ENCODE measurements around the gene TET3. TPM values are rescaled to one million over a fixed set of nuclear protein-coding genes. Genes with fewer than 3 reads are reported as not detected.
A peak's percentile ranks its signal among the peaks of the same experiment; 100 is the strongest.

TET3 gene
- total RNA-seq, 1 donor from 2014 or later: 6.2 TPM

DNA sequence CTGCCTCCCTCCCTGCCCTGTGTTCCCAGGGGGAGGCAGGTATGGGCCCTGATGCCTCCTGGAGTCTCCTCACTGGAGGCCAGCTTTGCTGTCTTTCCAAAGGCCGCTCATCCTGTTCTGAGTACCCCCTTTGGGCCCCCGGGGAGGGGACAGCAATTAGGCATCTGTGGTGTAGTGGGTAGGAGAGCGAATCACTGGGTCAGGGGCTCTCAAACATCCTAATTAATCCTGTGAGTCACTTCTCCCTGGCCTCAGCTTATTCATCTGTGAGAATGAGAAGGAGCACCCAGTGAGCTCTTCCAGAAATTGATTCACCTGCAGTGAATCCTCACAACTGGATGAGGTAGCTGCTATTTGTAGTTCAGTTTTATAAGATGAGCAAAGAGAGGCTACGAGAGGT is 16.4 kb downstream of the TET3 start:
- Histone ChIP-seq H3K4me1 (peaks cover 46% of the 10 kb centered on the region), H3K9me3 (ENCODE audit: low read depth) (no peaks in the 10 kb centered on the region), H3K27me3 (peaks cover 16% of the 10 kb centered on the region), H3K36me3 (no peaks in the 10 kb centered on the region), H3F3A (ENCODE audit: low read depth) (peaks cover 21% of the 10 kb centered on the region), H3K79me2 (ENCODE audit: low read depth) (peaks cover 66% of the 10 kb centered on the region), H3K9ac (no peak overlapping the region), H4K20me1 (ENCODE audit: low read depth) (peaks cover 90% of the 10 kb centered on the region), H3K4me3 (no peak overlapping the region), H3K4me2 (peak overlapping the region; percentile 76), H3K27ac (no peak overlapping the region), H2AFZ (replicated peaks) (no peak overlapping the region)
- TF ChIP-seq, protein P1, sequence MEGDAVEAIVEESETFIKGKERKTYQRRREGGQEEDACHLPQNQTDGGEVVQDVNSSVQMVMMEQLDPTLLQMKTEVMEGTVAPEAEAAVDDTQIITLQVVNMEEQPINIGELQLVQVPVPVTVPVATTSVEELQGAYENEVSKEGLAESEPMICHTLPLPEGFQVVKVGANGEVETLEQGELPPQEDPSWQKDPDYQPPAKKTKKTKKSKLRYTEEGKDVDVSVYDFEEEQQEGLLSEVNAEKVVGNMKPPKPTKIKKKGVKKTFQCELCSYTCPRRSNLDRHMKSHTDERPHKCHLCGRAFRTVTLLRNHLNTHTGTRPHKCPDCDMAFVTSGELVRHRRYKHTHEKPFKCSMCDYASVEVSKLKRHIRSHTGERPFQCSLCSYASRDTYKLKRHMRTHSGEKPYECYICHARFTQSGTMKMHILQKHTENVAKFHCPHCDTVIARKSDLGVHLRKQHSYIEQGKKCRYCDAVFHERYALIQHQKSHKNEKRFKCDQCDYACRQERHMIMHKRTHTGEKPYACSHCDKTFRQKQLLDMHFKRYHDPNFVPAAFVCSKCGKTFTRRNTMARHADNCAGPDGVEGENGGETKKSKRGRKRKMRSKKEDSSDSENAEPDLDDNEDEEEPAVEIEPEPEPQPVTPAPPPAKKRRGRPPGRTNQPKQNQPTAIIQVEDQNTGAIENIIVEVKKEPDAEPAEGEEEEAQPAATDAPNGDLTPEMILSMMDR (IDR thresholded peaks at IDR 0.05): no peak
- TF ChIP-seq EZH2phosphoT487 (IDR thresholded peaks at IDR 0.05): no peak
- no peak for TF ChIP-seq EZH2 (IDR thresholded peaks at IDR 0.05)
- Mint-ChIP-seq H3K36me3 (peaks cover 3% of the 10 kb centered on the region), H3K27me3 (ENCODE audit: insufficient read depth, low read depth) (peaks cover 7% of the 10 kb centered on the region), H3K27ac (peak overlapping the region; percentile 72), H3K4me3 (peak overlapping the region; percentile 85), H3K9me3 (no peaks in the 10 kb centered on the region), H3K4me1 (peaks cover 82% of the 10 kb centered on the region)
- no peak for DNase-seq (ENCODE audit: low spot score)

DNA sequence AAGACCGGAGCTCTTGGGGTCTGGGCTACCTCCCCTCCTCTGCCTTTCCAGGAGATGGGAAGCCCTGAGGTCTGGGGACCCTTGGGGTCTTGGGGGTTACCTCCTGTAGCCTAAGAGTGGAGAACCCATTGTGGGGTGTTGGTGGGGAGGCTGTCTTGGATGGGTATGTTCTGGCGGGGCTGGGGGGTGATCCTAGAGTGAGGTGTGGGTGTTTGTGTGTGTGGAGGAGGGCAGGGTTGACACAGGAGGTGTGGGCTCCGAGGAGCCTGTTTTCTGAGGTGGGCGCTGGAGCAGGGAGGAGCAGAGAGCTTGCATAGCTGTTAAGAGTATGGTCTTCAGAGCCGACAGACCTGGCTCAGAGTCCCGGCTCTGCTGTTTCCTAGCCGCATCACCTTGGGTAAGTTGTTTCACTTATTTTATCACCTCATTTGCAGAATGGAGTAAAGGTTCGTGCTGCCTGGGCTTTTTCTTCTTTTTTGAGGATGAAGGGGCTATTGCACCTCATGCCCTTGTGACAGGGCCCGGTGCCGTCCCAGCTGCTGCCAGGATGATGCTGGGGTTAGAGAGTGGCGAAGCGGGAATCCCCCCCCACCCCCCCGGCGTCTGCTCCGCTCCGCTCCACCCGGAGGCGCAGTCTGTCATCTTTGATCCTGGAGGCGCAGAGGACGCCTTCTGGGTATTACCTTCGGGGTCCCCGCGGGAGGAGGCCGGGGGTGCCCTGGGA is 17.2 kb downstream of the TET3 start:
- Mint-ChIP-seq H3K27ac (peak overlapping the region; percentile 72), H3K4me3 (peak overlapping the region; percentile 85), H3K27me3 (ENCODE audit: insufficient read depth, low read depth) (peaks cover 10% of the 10 kb centered on the region), H3K9me3 (no peaks in the 10 kb centered on the region), H3K4me1 (peaks cover 87% of the 10 kb centered on the region), H3K36me3 (peaks cover 4% of the 10 kb centered on the region)
- no peak for DNase-seq (ENCODE audit: low spot score)
- Histone ChIP-seq H3K9ac (no peak overlapping the region), H3K27me3 (peaks cover 24% of the 10 kb centered on the region), H3K4me3 (peak overlapping the region; percentile 54), H3F3A (ENCODE audit: low read depth) (peaks cover 21% of the 10 kb centered on the region), H2AFZ (replicated peaks) (no peak overlapping the region), H3K9me3 (ENCODE audit: low read depth) (no peaks in the 10 kb centered on the region), H3K27ac (no peak overlapping the region), H3K4me1 (peaks cover 46% of the 10 kb centered on the region), H3K79me2 (ENCODE audit: low read depth) (peaks cover 60% of the 10 kb centered on the region), H3K36me3 (no peaks in the 10 kb centered on the region), H4K20me1 (ENCODE audit: low read depth) (peaks cover 90% of the 10 kb centered on the region), H3K4me2 (peak overlapping the region; percentile 76)
- TF ChIP-seq, protein P1 (IDR thresholded peaks at IDR 0.05): peak; percentile 13
- no peak for TF ChIP-seq EZH2 (IDR thresholded peaks at IDR 0.05)

DNA sequence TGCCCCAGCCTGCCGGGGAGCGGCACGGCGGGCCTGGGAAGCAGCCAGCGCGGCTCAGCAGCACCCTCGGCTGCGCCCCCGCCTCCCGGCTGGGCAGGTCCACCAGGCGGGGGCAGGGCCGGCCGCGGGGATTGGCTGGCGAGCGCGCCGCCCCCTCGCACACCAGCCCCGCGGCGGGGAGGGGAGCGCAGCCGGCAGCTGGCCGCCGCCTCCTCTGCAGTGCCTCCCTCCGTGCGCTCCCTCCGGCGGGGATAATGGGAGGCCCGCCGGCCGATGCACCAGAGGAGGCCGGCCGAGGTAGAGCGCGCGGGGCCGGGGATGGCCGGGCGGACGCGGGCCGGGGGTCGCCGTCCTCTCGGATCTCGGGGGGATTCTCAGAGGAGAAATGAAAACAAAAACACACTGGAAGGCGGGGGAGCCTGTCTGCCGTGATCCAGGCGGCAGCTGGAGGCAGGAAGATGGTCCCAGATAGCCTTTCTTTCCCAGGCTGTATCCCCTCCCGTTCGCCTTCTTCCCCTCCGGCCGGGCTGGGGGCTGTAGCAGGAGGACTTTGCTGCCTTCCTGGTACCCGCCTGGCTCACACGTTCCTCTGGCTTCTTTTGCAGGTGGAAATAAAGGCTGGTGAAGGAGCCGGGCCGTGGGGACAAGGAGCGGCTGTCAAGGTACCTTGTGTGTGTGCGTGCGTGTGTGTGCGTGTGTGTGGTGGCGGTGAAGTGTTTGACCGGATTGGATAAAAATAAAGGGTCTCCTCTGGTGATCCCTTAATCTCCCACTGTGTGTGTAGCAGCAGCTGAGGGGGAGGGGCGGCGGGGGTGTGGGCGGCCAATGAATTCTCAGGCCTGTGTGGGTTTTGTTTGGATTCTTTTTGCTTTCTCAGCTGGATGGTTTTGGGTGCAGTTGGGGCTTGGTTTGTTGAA is 18.1 kb downstream of the TET3 start:
- TF ChIP-seq EZH2phosphoT487 (IDR thresholded peaks at IDR 0.05): no peak
- TF ChIP-seq, protein P1 (IDR thresholded peaks at IDR 0.05): no peak
- TF ChIP-seq EZH2 (IDR thresholded peaks at IDR 0.05): no peak
- Mint-ChIP-seq H3K36me3 (peaks cover 4% of the 10 kb centered on the region), H3K27me3 (ENCODE audit: insufficient read depth, low read depth) (peaks cover 10% of the 10 kb centered on the region), H3K4me3 (peak overlapping the region; percentile 97), H3K9me3 (no peaks in the 10 kb centered on the region), H3K4me1 (peaks cover 88% of the 10 kb centered on the region), H3K27ac (peak overlapping the region; percentile 89)
- H3K27ac ChIP-seq: peak overlapping the region; percentile 90
- H3K79me2 ChIP-seq (ENCODE audit: low read depth): peaks cover 55% of the 10 kb centered on the region
- peaks cover 33% of the 10 kb centered on the region for H3K27me3 ChIP-seq
- H3F3A ChIP-seq (ENCODE audit: low read depth): peaks cover 21% of the 10 kb centered on the region
- H3K36me3 ChIP-seq: no peaks in the 10 kb centered on the region
- H3K9me3 ChIP-seq (ENCODE audit: low read depth): no peaks in the 10 kb centered on the region
- H3K4me1 ChIP-seq: peaks cover 46% of the 10 kb centered on the region
- DNase-seq (ENCODE audit: low spot score): peak; percentile 95
- H4K20me1 ChIP-seq (ENCODE audit: low read depth): peaks cover 91% of the 10 kb centered on the region
- peak overlapping the region; percentile 76 for H3K4me2 ChIP-seq
- H3K9ac ChIP-seq: no peak overlapping the region
- H3K4me3 ChIP-seq: peak overlapping the region; percentile 54
- H2AFZ ChIP-seq (replicated peaks): no peak overlapping the region
